ENCODE measurements around the gene CCNY.

DNA sequence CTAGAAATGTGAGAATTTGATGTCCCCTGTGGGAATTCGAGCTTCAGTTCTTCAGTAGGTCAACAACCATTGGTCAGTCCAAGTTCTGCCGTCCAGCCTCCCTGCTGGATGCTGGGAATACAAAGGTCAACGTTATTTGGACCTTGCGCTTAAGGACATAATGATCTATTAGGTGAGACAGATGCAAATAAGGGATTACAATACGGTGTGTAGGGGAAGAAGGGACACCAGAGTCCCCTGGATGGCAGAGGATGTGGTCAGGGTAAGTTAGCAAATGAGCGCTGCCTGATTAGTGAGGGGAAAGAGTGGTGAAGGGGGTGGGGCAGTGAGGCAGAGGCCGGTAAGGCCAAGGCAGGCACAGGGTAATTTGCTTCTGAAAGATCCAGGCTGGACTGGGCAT, 16.2 kb downstream of the CCNY start:
- TF ChIP-seq, protein P1, sequence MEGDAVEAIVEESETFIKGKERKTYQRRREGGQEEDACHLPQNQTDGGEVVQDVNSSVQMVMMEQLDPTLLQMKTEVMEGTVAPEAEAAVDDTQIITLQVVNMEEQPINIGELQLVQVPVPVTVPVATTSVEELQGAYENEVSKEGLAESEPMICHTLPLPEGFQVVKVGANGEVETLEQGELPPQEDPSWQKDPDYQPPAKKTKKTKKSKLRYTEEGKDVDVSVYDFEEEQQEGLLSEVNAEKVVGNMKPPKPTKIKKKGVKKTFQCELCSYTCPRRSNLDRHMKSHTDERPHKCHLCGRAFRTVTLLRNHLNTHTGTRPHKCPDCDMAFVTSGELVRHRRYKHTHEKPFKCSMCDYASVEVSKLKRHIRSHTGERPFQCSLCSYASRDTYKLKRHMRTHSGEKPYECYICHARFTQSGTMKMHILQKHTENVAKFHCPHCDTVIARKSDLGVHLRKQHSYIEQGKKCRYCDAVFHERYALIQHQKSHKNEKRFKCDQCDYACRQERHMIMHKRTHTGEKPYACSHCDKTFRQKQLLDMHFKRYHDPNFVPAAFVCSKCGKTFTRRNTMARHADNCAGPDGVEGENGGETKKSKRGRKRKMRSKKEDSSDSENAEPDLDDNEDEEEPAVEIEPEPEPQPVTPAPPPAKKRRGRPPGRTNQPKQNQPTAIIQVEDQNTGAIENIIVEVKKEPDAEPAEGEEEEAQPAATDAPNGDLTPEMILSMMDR (IDR thresholded peaks at IDR 0.05): no peak
- no peak for TF ChIP-seq RNF2 (IDR thresholded peaks at IDR 0.05; ENCODE audit: borderline replicate concordance, low read depth)
- TF ChIP-seq RCOR1 (IDR thresholded peaks at IDR 0.05; ENCODE audit: low read depth, low read length): no peak
- TF ChIP-seq, protein P2, sequence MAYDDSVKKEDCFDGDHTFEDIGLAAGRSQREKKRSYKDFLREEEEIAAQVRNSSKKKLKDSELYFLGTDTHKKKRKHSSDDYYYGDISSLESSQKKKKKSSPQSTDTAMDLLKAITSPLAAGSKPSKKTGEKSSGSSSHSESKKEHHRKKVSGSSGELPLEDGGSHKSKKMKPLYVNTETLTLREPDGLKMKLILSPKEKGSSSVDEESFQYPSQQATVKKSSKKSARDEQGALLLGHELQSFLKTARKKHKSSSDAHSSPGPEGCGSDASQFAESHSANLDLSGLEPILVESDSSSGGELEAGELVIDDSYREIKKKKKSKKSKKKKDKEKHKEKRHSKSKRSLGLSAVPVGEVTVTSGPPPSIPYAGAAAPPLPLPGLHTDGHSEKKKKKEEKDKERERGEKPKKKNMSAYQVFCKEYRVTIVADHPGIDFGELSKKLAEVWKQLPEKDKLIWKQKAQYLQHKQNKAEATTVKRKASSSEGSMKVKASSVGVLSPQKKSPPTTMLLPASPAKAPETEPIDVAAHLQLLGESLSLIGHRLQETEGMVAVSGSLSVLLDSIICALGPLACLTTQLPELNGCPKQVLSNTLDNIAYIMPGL (CRISPR knock-in tag; IDR thresholded peaks at IDR 0.05; ENCODE audit: borderline replicate concordance): no peak
- no peak for TF ChIP-seq RAD21 (conservative IDR thresholded peaks at IDR 0.05 in 1 of 2, IDR thresholded peaks at IDR 0.05 in 1 of 2)
- TF ChIP-seq SREBF2 (IDR thresholded peaks at IDR 0.05): no peak
- TF ChIP-seq NFE2L2 (conservative IDR thresholded peaks at IDR 0.05; ENCODE audit: low read length): no peak
- TF ChIP-seq, protein P3, sequence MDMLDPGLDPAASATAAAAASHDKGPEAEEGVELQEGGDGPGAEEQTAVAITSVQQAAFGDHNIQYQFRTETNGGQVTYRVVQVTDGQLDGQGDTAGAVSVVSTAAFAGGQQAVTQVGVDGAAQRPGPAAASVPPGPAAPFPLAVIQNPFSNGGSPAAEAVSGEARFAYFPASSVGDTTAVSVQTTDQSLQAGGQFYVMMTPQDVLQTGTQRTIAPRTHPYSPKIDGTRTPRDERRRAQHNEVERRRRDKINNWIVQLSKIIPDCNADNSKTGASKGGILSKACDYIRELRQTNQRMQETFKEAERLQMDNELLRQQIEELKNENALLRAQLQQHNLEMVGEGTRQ (IDR thresholded peaks at IDR 0.05): no peak
